GM12878 (cell line): ENCODE measurements around the gene SLC39A5. TPM values are rescaled to one million over a fixed set of nuclear protein-coding genes. Genes with fewer than 3 reads are reported as not detected.

Source experiments
- ATAC-seq: fragments of 200-7000 bp; cut with Tn5 transposase; 3 replicates; pipeline ENCODE4 v1.9.1; 2020; ENCODE audit warnings: mild to moderate bottlenecking, moderate library complexity
- BruUV-seq: library from RNA; stranded (reverse); fragments of 400-500 nt; replicated peaks from 2 replicates; lab custom pipeline; 2021; lab: Mats Ljungman, UMichigan
- CTCF ChIA-PET: fragments of 300-600 bp; sonication (Branson Sonifier 250); formaldehyde crosslinking; extraction: SDS; loops from one replicate; lab custom pipeline; 2021; ENCODE audit warnings: inconsistent platforms; lab: Yijun Ruan, JAX
- POLR2A ChIA-PET: fragments of 350-600 bp; formaldehyde crosslinking; extraction: SDS; loops from one replicate; lab custom pipeline; 2021; ENCODE audit warnings: inconsistent platforms; lab: Charles Lee
- RAD21 ChIA-PET: fragments of 300-600 bp; sonication (Branson Sonifier 250); formaldehyde crosslinking; loops from one replicate; lab custom pipeline; 2023; ENCODE audit warnings: antibody characterized with exemption; ENCODE audit not compliant: unreplicated experiment; lab: Charles Lee
- SMC1A ChIA-PET: fragments of 300-600 bp; sonication (Branson Sonifier 250); formaldehyde crosslinking; loops from one replicate; lab custom pipeline; 2023; ENCODE audit not compliant: unreplicated experiment, uncharacterized antibody; lab: Charles Lee
- DNase-seq: peaks from one replicate; pipeline ENCODE4 v3.0.0-alpha.2; 2011; ENCODE audit warnings: low read depth, low spot score
- FAIRE-seq: peaks from 3 replicates; lab custom pipeline; 2011; peaks lifted over from hg19 to GRCh38; lab: Jason Lieb, UNC
- H2AFZ ChIP-seq: 2 replicates; pipeline ENCODE4 v1.6.0; 2011; ENCODE audit warnings: low read depth, low read length, control low read depth; ENCODE audit not compliant: control insufficient read depth
- H3K27ac ChIP-seq: 2 replicates; pipeline ENCODE4 v1.5.1; 2011; ENCODE audit warnings: control low read depth; ENCODE audit not compliant: control insufficient read depth, insufficient read depth
- H3K27me3 ChIP-seq, 2 experiments: replicated peaks in 1 of 2; 2 replicates each; pipeline versions ENCODE4 v1.6.0 to v1.6.1; 2011; ENCODE audit warnings: low read length in 1 of 2; ENCODE audit not compliant: control insufficient read depth in 2 of 2, insufficient read depth in 2 of 2
- H3K36me3 ChIP-seq, 2 experiments: 2 replicates each; pipeline ENCODE4 v1.5.1; 2011; ENCODE audit warnings: low read length in 1 of 2; ENCODE audit not compliant: control insufficient read depth in 2 of 2, insufficient read depth in 2 of 2
- H3K4me1 ChIP-seq: 2 replicates; pipeline ENCODE4 v1.6.1; 2011; ENCODE audit warnings: mild to moderate bottlenecking, low read length, moderate library complexity, mixed read lengths; ENCODE audit not compliant: control insufficient read depth, insufficient read depth
- H3K4me2 ChIP-seq: 2 replicates; pipeline ENCODE4 v1.6.0; 2011; ENCODE audit warnings: control low read depth; ENCODE audit not compliant: control insufficient read depth, insufficient read depth
- H3K4me3 ChIP-seq: fragments of 200-600 bp; sonication (generic); 2 replicates; pipeline ENCODE4 v1.5.1; 2016
- H3K79me2 ChIP-seq: 2 replicates; pipeline ENCODE4 v1.6.0; 2011; ENCODE audit warnings: low read length; ENCODE audit not compliant: control insufficient read depth, insufficient read depth
- H3K9ac ChIP-seq: 2 replicates; pipeline ENCODE4 v1.8.0; 2011; ENCODE audit warnings: low read length, control low read depth, mixed read lengths; ENCODE audit not compliant: control insufficient read depth, insufficient read depth
- H3K9me3 ChIP-seq: replicated peaks from 3 replicates; pipeline ENCODE4 v1.5.1; 2011; ENCODE audit warnings: mild to moderate bottlenecking, low read length; ENCODE audit not compliant: control insufficient read depth, insufficient read depth
- H4K20me1 ChIP-seq: 2 replicates; pipeline ENCODE4 v1.6.0; 2011; ENCODE audit not compliant: control insufficient read depth, insufficient read depth
- CBX5 ChIP-seq: sonication (generic); IDR thresholded peaks from 2 replicates; pipeline ENCODE4 v1.6.1; 2016; ENCODE audit warnings: low read depth, moderate library complexity, mild to moderate bottlenecking, inconsistent platforms
- CEBPB ChIP-seq, 2 experiments: fragments of 150-350 bp in 1 of 2; IDR thresholded peaks; 2 replicates each; pipeline ENCODE4 v1.6.1; 2012 to 2014; ENCODE audit warnings: low read depth in 2 of 2, low read length in 2 of 2, borderline replicate concordance in 1 of 2, inconsistent platforms in 1 of 2
- CHD4 ChIP-seq: fragments of 200-600 bp; sonication (generic); IDR thresholded peaks from 2 replicates; pipeline ENCODE4 v1.6.1; 2016; ENCODE audit warnings: mild to moderate bottlenecking
- CUX1 ChIP-seq: IDR thresholded peaks from 2 replicates; pipeline ENCODE4 v1.6.1; 2012; ENCODE audit warnings: improper control_type of control experiment, low read depth, low read length; ENCODE audit not compliant: insufficient replicate concordance
- ELK1 ChIP-seq: IDR thresholded peaks from 2 replicates; pipeline ENCODE4 v1.6.1; 2012; ENCODE audit warnings: low read depth, low read length, improper control_type of control experiment
- HDGF ChIP-seq: fragments of 450-650 bp; IDR thresholded peaks from 2 replicates; pipeline ENCODE4 v1.6.1; 2016; ENCODE audit warnings: antibody characterized with exemption
- LARP7 ChIP-seq: fragments of 450-650 bp; IDR thresholded peaks from 2 replicates; pipeline ENCODE4 v1.6.1; 2017; ENCODE audit warnings: mild to moderate bottlenecking
- MEF2B ChIP-seq: fragments of 450-650 bp; IDR thresholded peaks from 2 replicates; pipeline ENCODE4 v1.6.1; 2018; ENCODE audit warnings: mild to moderate bottlenecking, moderate library complexity; ENCODE audit not compliant: partially characterized antibody, poor library complexity, severe bottlenecking
- NFYB ChIP-seq: IDR thresholded peaks from 2 replicates; pipeline ENCODE4 v1.6.1; 2011; ENCODE audit warnings: low read depth, mild to moderate bottlenecking, low read length, improper control_type of control experiment, moderate library complexity; ENCODE audit not compliant: insufficient read depth
- PAX8 ChIP-seq: fragments of 450-650 bp; IDR thresholded peaks from 2 replicates; pipeline ENCODE4 v1.6.1; 2017; ENCODE audit warnings: mild to moderate bottlenecking, moderate library complexity
- POLR2AphosphoS2 ChIP-seq: IDR thresholded peaks from 2 replicates; pipeline ENCODE4 v1.6.1; 2011; ENCODE audit warnings: low read depth, mild to moderate bottlenecking, low read length, improper control_type of control experiment, moderate library complexity
- SUPT20H ChIP-seq: IDR thresholded peaks from 2 replicates; pipeline ENCODE4 v1.6.1; 2011; ENCODE audit warnings: low read depth, mild to moderate bottlenecking, low read length, moderate library complexity, borderline replicate concordance; ENCODE audit not compliant: control insufficient read depth
- USF2 ChIP-seq: IDR thresholded peaks from 2 replicates; pipeline ENCODE4 v1.6.1; 2011; ENCODE audit warnings: low read depth, low read length, improper control_type of control experiment, borderline replicate concordance
- ZBED1 ChIP-seq: IDR thresholded peaks from 2 replicates; pipeline ENCODE4 v1.6.1; 2016; ENCODE audit warnings: borderline replicate concordance
- WGBS: methylation state at CpG from one replicate; pipeline ENCODE4 v1.1.6; 2016; ENCODE audit warnings: low lambda C conversion rate; ENCODE audit not compliant: insufficient replicate concordance, insufficient coverage; ENCODE audit errors: missing lambda C conversion rate; 5-methylcytosine and 5-hydroxymethylcytosine counted together
- in situ Hi-C: fragments of 300-500 bp; cut with MboI; formaldehyde crosslinking; loops from 9 replicates; pipeline ENCODE4 v1.14.3; 2018; ENCODE audit warnings: mixed read lengths
- intact Hi-C: fragments of 100-400 bp; cut with micrococcal nuclease; formaldehyde crosslinking; loops from one replicate; pipeline ENCODE4 v1.14.2; 2022; ENCODE audit not compliant: unreplicated experiment
- polyA plus RNA-seq, 11 experiments: library from polyadenylated mRNA; depleted of rRNA in 4 of 11; unstranded in 6 of 11; stranded (reverse) in 5 of 11; fragments of >200 nt; fragmentation: Nextera tagmentation in 4 of 11; fragmentation: Illumina TruSeq in 1 of 11; extraction: Ambion mirVana in 4 of 11; extraction: Trizol in 1 of 11; gene quantifications; 1 replicate in 1 of 11; 2 replicates in 10 of 11; pipeline versions ENCODE4 v1.2.1 to v1.2.3, GENCODE V29; 2011 to 2016; ENCODE audit warnings: inconsistent platforms in 2 of 11, missing spikeins in 2 of 11, low read depth in 1 of 11
- total RNA-seq, 4 experiments: library from RNA; depleted of rRNA in 3 of 4; stranded (reverse); fragments of >200 nt in 3 of 4; fragmentation: Illumina TruSeq in 1 of 4; extraction: Trizol in 1 of 4; gene quantifications; 2 replicates each; pipeline versions ENCODE4 v1.2.1 to v1.2.3, GENCODE V29; 2013 to 2021

The SLC39A5 gene
- total and polyA plus RNA-seq, 10 of the 15 experiments (the other 5 are each of a cell fraction or from before 2014, with no cell fraction given), result 0.15 to 0.56 (median 0.15) TPM; not detected in 7

GRCh38 chr12:56234746-56235436 is 5.0 kb downstream of the SLC39A5 start:
- Histone ChIP-seq H3K4me1 (no peaks in the 10 kb centered on the region), H2AFZ (no peak overlapping the region)
- TF ChIP-seq CEBPB (IDR thresholded peaks at IDR 0.05; ENCODE audit: borderline replicate concordance in 1 of 2, low read depth in 2 of 2, low read length in 2 of 2) (no peak), CUX1 (no peak), CBX5 (no peak), PAX8 (no peak), POLR2AphosphoS2 (no peak), ZBED1 (no peak), LARP7 (no peak), MEF2B (no peak), SUPT20H (no peak), NFYB (no peak), USF2 (no peak), ELK1 (no peak), CHD4 (no peak), HDGF (no peak)
- TF ChIP-seq, all 136 proteins: peak for 0
- CTCF ChIA-PET, result no interaction called here
- RAD21 ChIA-PET, result interaction anchor here (1.8 kb wide), 1 partner anchor 13 kb away, joined by 5 read pairs; the partner anchor contains the start of gene RNF41
- Histone ChIP-seq H3K4me3 (no peak overlapping the region), H3K9ac (no peak overlapping the region), H3K27me3 (no peaks in the 10 kb centered on the region), H3K4me2 (no peak overlapping the region), H3K79me2 (no peaks in the 10 kb centered on the region), H3K27ac (no peak overlapping the region), H3K36me3 (no peaks in the 10 kb centered on the region; a peak in 1 of 4 replicates), H3K9me3 (no peaks in the 10 kb centered on the region), H4K20me1 (no peaks in the 10 kb centered on the region; the same call in 1 of the 2 replicates)
- ATAC-seq, result no peak
- intact Hi-C loops, result no loop called here
- SMC1A ChIA-PET, result interaction anchor here (1.1 to 1.5 kb wide), 2 partner anchors 18 to 229 kb away, joined by 3 to 4 read pairs; no protein-coding TSS in a partner anchor
- no peak for FAIRE-seq
- no peak for DNase-seq
- in situ Hi-C loops, result no loop called here
- POLR2A ChIA-PET, result no interaction called here
- BruUV-seq, result no TSS peak
- 88% methylated on average over 16 of the region's 16 CpGs for WGBS
